WTC11 (cell line): ENCODE results near the gene FOXG1. TPM values are rescaled to one million over a fixed set of nuclear protein-coding genes. Genes with fewer than 3 reads are reported as not detected.
A peak's percentile ranks its signal among the peaks of the same experiment; 100 is the strongest.

Source experiments
- ATAC-seq: fragments of 200-7000 bp; cut with Tn5 transposase; 2 replicates; pipeline ENCODE4 v1.10.0; 2021; ENCODE audit warnings: mild to moderate bottlenecking, moderate library complexity
- CTCF ChIA-PET: fragments of 300-600 bp; sonication (Branson Sonifier 250); formaldehyde crosslinking; loops from one replicate; lab custom pipeline; 2021; ENCODE audit warnings: antibody characterized with exemption; lab: Charles Lee
- POLR2A ChIA-PET: fragments of 350-600 bp; sonication (Branson Sonifier 250); formaldehyde crosslinking; loops from one replicate; lab custom pipeline; 2021; ENCODE audit warnings: antibody characterized with exemption; lab: Charles Lee
- DNase-seq: peaks from one replicate; pipeline ENCODE4 v3.0.0; 2021; ENCODE audit warnings: low spot score
- H3K27ac Mint-ChIP-seq: 2 replicates; pipeline ENCODE4 v1.8.0; 2021; ENCODE audit warnings: mixed read lengths
- H3K27me3 Mint-ChIP-seq: 2 replicates; pipeline ENCODE4 v1.8.0; 2021; ENCODE audit warnings: low read depth, mild to moderate bottlenecking, moderate library complexity, mixed read lengths
- H3K36me3 Mint-ChIP-seq: 2 replicates; pipeline ENCODE4 v1.8.0; 2021; ENCODE audit warnings: mixed read lengths
- H3K4me1 Mint-ChIP-seq: 2 replicates; pipeline ENCODE4 v1.8.0; 2022; ENCODE audit warnings: mixed read lengths
- H3K4me3 Mint-ChIP-seq: 2 replicates; pipeline ENCODE4 v1.8.0; 2021; ENCODE audit warnings: mild to moderate bottlenecking, moderate library complexity, mixed read lengths
- H3K9me3 Mint-ChIP-seq: 2 replicates; pipeline ENCODE4 v1.8.0; 2021; ENCODE audit warnings: mixed read lengths
- ATF1 ChIP-seq: sonication (generic); formaldehyde crosslinking; IDR thresholded peaks from 2 replicates; pipeline ENCODE4 v1.8.1; 2023; ENCODE audit warnings: mild to moderate bottlenecking, moderate library complexity, missing genetic modification reagents
- ELF4 ChIP-seq: sonication (generic); formaldehyde crosslinking; IDR thresholded peaks from 2 replicates; pipeline ENCODE4 v1.8.1; 2022; ENCODE audit warnings: low read depth, mild to moderate bottlenecking, moderate library complexity, missing genetic modification reagents
- FOXP1 ChIP-seq: sonication (generic); formaldehyde crosslinking; IDR thresholded peaks from 2 replicates; pipeline ENCODE4 v1.8.0; 2022; ENCODE audit warnings: missing genetic modification reagents, mild to moderate bottlenecking, moderate library complexity, borderline replicate concordance
- GRHL2 ChIP-seq: fragments of 250-450 bp; sonication (Bioruptor Pico); IDR thresholded peaks from 2 replicates; pipeline ENCODE4 v1.8.0; 2022; ENCODE audit warnings: mild to moderate bottlenecking, moderate library complexity; ENCODE audit not compliant: insufficient replicate concordance, severe bottlenecking
- JAZF1 ChIP-seq: fragments of 250-450 bp; sonication (Bioruptor Pico); IDR thresholded peaks from 2 replicates; pipeline ENCODE4 v1.9.0; 2021; ENCODE audit warnings: moderate library complexity, mild to moderate bottlenecking, inconsistent platforms
- NFYB ChIP-seq: sonication (generic); formaldehyde crosslinking; conservative IDR thresholded peaks from 2 replicates; pipeline ENCODE4 v1.8.0; 2022; ENCODE audit warnings: low read depth, missing genetic modification reagents
- PRRX2 ChIP-seq: fragments of 250-450 bp; sonication (Bioruptor Pico); IDR thresholded peaks from 2 replicates; pipeline ENCODE4 v1.8.0; 2021; ENCODE audit warnings: mild to moderate bottlenecking
- SOX15 ChIP-seq: fragments of 250-450 bp; sonication (Bioruptor Pico); IDR thresholded peaks from 2 replicates; pipeline ENCODE4 v1.9.0; 2021; ENCODE audit warnings: mild to moderate bottlenecking
- SP1 ChIP-seq: sonication (generic); formaldehyde crosslinking; conservative IDR thresholded peaks from 2 replicates; pipeline ENCODE4 v1.8.1; 2022; ENCODE audit warnings: missing genetic modification reagents
- ZMAT4 ChIP-seq: fragments of 250-450 bp; sonication (Bioruptor Pico); IDR thresholded peaks from 2 replicates; pipeline ENCODE4 v1.9.0; 2021; ENCODE audit warnings: mild to moderate bottlenecking
- ZNF423 ChIP-seq: fragments of 250-450 bp; sonication (Bioruptor Pico); IDR thresholded peaks from 2 replicates; pipeline ENCODE4 v2.1.2; 2022; ENCODE audit warnings: mild to moderate bottlenecking, moderate library complexity
- ZNF671 ChIP-seq: fragments of 250-450 bp; sonication (Bioruptor Pico); IDR thresholded peaks from 2 replicates; pipeline ENCODE4 v1.8.0; 2021; ENCODE audit warnings: mild to moderate bottlenecking
- total RNA-seq: library from RNA; stranded (reverse); gene quantifications from 3 replicates; pipeline ENCODE4 v1.2.3, GENCODE V29; 2021
- TF ChIP-seq, protein P1 (sequence below): fragments of 200-600 bp; IDR thresholded peaks from 2 replicates; pipeline ENCODE4 v1.8.0; 2022; ENCODE audit warnings: antibody characterized with exemption
- TF ChIP-seq, protein P2 (sequence below): sonication (generic); formaldehyde crosslinking; IDR thresholded peaks from 2 replicates; pipeline ENCODE4 v1.8.0; 2022; ENCODE audit warnings: missing genetic modification reagents
- TF ChIP-seq, protein P3 (sequence below): sonication (generic); formaldehyde crosslinking; IDR thresholded peaks from 2 replicates; pipeline ENCODE4 v1.8.0; 2022; ENCODE audit warnings: mild to moderate bottlenecking, missing genetic modification reagents
- TF ChIP-seq, protein P4 (sequence below): sonication (generic); formaldehyde crosslinking; IDR thresholded peaks from 2 replicates; pipeline ENCODE4 v1.8.0; 2023; ENCODE audit warnings: missing genetic modification reagents

Gene FOXG1
- total RNA-seq, 1 experiment from 2014 or later, result 0.09 TPM

DNA sequence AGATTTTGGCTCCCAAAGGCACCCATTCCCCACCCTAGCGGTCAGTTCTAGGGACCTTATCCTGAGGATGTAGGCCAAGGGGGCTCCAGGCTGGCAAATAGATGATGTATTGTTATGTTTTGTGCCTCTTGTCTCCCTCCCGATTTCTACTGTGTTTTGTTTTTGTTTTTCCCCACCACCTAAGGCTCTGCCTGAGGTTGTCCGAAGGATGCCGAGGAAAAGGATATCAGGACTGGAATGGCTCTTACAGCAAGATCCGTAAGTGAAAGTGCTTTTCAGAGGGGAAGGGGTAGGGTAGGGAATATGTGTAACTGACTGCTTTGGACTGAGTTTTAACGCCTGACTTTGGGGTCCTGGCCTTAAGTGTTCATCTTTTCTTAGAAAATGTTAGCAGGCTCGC, 6.6 kb downstream of the FOXG1 start:
- peaks cover 100% of the 10 kb centered on the region for H3K27me3 Mint-ChIP-seq

GRCh38 chr14:28773861-28774691, 7.5 kb downstream of the FOXG1 start:
- ATAC-seq, result peak; percentile 96
- ChIA-PET CTCF (interaction anchor here (0.6 to 2.3 kb wide), 30 partner anchors 9 to 1496 kb away, joined by 3 to 41 read pairs (median 4); partner anchors contain the start of gene FOXG1), POLR2A (interaction anchor here (1.3 kb wide), 1 partner anchor 9 kb away, joined by 9 read pairs; no protein-coding TSS in a partner anchor)
- peaks cover 37% of the 10 kb centered on the region for H3K4me1 Mint-ChIP-seq
- H3K27ac Mint-ChIP-seq, result no peak overlapping the region
- TF ChIP-seq ELF4 (CRISPR knock-in tag), result no peak
- TF ChIP-seq SP1, result 0 out of 2 replicates have a peak, but pooled peaks have one; percentile 17
- TF ChIP-seq, protein P1, sequence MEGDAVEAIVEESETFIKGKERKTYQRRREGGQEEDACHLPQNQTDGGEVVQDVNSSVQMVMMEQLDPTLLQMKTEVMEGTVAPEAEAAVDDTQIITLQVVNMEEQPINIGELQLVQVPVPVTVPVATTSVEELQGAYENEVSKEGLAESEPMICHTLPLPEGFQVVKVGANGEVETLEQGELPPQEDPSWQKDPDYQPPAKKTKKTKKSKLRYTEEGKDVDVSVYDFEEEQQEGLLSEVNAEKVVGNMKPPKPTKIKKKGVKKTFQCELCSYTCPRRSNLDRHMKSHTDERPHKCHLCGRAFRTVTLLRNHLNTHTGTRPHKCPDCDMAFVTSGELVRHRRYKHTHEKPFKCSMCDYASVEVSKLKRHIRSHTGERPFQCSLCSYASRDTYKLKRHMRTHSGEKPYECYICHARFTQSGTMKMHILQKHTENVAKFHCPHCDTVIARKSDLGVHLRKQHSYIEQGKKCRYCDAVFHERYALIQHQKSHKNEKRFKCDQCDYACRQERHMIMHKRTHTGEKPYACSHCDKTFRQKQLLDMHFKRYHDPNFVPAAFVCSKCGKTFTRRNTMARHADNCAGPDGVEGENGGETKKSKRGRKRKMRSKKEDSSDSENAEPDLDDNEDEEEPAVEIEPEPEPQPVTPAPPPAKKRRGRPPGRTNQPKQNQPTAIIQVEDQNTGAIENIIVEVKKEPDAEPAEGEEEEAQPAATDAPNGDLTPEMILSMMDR, result peak; percentile 44
- no peak for TF ChIP-seq ZMAT4 (CRISPR knock-in tag)
- no peaks in the 10 kb centered on the region for H3K9me3 Mint-ChIP-seq
- H3K27me3 Mint-ChIP-seq, result peaks cover 100% of the 10 kb centered on the region
- H3K36me3 Mint-ChIP-seq, result no peaks in the 10 kb centered on the region
- DNase-seq, result peak; percentile 86
- H3K4me3 Mint-ChIP-seq, result peak overlapping the region; percentile 67

More for the DNA sequence above, 6.6 kb downstream of the FOXG1 start:
- CTCF ChIA-PET, result interaction anchor here (1.1 to 2.3 kb wide), 10 partner anchors 10 to 1441 kb away, joined by 3 to 41 read pairs (median 10); partner anchors contain the start of gene FOXG1
- no peak for DNase-seq
- no peak overlapping the region for H3K27ac Mint-ChIP-seq
- peaks cover 40% of the 10 kb centered on the region for H3K4me1 Mint-ChIP-seq
- peak overlapping the region; percentile 67 for H3K4me3 Mint-ChIP-seq
- no peaks in the 10 kb centered on the region for H3K36me3 Mint-ChIP-seq
- H3K9me3 Mint-ChIP-seq, result no peaks in the 10 kb centered on the region
- TF ChIP-seq PRRX2 (CRISPR knock-in tag) (no peak), SOX15 (no peak), JAZF1 (no peak), ZNF423 (CRISPR knock-in tag) (no peak), ATF1 (CRISPR knock-in tag) (no peak), ZNF671 (CRISPR knock-in tag) (no peak), NFYB (CRISPR knock-in tag) (no peak), FOXP1 (CRISPR knock-in tag) (no peak), GRHL2 (CRISPR knock-in tag) (no peak)
- TF ChIP-seq, protein P2, sequence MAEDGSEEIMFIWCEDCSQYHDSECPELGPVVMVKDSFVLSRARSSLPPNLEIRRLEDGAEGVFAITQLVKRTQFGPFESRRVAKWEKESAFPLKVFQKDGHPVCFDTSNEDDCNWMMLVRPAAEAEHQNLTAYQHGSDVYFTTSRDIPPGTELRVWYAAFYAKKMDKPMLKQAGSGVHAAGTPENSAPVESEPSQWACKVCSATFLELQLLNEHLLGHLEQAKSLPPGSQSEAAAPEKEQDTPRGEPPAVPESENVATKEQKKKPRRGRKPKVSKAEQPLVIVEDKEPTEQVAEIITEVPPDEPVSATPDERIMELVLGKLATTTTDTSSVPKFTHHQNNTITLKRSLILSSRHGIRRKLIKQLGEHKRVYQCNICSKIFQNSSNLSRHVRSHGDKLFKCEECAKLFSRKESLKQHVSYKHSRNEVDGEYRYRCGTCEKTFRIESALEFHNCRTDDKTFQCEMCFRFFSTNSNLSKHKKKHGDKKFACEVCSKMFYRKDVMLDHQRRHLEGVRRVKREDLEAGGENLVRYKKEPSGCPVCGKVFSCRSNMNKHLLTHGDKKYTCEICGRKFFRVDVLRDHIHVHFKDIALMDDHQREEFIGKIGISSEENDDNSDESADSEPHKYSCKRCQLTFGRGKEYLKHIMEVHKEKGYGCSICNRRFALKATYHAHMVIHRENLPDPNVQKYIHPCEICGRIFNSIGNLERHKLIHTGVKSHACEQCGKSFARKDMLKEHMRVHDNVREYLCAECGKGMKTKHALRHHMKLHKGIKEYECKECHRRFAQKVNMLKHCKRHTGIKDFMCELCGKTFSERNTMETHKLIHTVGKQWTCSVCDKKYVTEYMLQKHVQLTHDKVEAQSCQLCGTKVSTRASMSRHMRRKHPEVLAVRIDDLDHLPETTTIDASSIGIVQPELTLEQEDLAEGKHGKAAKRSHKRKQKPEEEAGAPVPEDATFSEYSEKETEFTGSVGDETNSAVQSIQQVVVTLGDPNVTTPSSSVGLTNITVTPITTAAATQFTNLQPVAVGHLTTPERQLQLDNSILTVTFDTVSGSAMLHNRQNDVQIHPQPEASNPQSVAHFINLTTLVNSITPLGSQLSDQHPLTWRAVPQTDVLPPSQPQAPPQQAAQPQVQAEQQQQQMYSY (CRISPR knock-in tag), result no peak
- TF ChIP-seq, protein P3, sequence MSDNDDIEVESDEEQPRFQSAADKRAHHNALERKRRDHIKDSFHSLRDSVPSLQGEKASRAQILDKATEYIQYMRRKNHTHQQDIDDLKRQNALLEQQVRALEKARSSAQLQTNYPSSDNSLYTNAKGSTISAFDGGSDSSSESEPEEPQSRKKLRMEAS, result no peak
- TF ChIP-seq, protein P4, sequence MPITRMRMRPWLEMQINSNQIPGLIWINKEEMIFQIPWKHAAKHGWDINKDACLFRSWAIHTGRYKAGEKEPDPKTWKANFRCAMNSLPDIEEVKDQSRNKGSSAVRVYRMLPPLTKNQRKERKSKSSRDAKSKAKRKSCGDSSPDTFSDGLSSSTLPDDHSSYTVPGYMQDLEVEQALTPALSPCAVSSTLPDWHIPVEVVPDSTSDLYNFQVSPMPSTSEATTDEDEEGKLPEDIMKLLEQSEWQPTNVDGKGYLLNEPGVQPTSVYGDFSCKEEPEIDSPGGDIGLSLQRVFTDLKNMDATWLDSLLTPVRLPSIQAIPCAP, result no peak
- ATAC-seq, result no peak
- POLR2A ChIA-PET, result no interaction called here
